ENCODE results near the gene LZTR1. TPM values are rescaled to one million over a fixed set of nuclear protein-coding genes. Genes with fewer than 3 reads are reported as not detected.
A peak's percentile ranks its signal among the peaks of the same experiment; 100 is the strongest.

Gene LZTR1
- total and polyA plus RNA-seq, 10 of the 15 experiments (the other 5 are each of a cell fraction or from before 2014, with no cell fraction given) = 0.82 to 50.3 (median 19.3) TPM

DNA sequence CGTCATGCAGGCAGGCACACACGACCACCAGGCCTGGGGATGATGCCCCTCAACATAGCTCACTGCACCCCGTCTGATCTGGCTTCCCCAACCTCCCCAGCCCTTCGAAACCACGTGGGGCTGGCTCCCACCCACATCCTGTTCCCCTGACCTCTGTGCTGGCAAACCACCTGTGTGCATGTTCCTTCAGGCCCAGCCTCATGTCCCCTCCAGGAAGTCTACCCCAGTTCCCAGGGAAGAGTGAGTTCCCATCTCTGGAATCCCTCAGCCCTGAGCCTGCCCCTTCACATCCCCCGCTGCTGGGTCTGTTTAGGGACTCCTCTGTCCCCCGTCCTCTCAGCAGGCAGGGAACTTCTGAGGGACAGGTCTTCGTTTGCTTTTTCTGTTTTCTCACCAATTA lies 43.2 kb downstream of the LZTR1 start:
- DNase-seq (ENCODE audit: low read depth, low spot score) (no peak), FAIRE-seq (no peak), ATAC-seq (peak; percentile 43; the same call in 2 of the 3 replicates)
- no peak overlapping the region for H3K27ac ChIP-seq (ENCODE audit: control insufficient read depth, insufficient read depth)
- H3K36me3 ChIP-seq (ENCODE audit: control insufficient read depth in 2 of 2, insufficient read depth in 2 of 2, low read length in 1 of 2) = no peaks in the 10 kb centered on the region
- no peak overlapping the region for H3K4me3 ChIP-seq
- SMC1A ChIA-PET (ENCODE audit: uncharacterized antibody, unreplicated experiment) = no interaction called here
- CTCF ChIA-PET = no interaction called here
- no peaks in the 10 kb centered on the region for H3K27me3 ChIP-seq (replicated peaks in 1 of 2; ENCODE audit: control insufficient read depth in 2 of 2, insufficient read depth in 2 of 2, low read length in 1 of 2)
- H4K20me1 ChIP-seq (ENCODE audit: control insufficient read depth, insufficient read depth) = no peaks in the 10 kb centered on the region
- RAD21 ChIA-PET (ENCODE audit: unreplicated experiment) = no interaction called here
- H3K4me1 ChIP-seq (ENCODE audit: control insufficient read depth, insufficient read depth, low read length) = peaks cover 7% of the 10 kb centered on the region
- no peaks in the 10 kb centered on the region for H3K9me3 ChIP-seq (replicated peaks; ENCODE audit: control insufficient read depth, insufficient read depth, low read length)
- TF ChIP-seq POLR2AphosphoS5 (IDR thresholded peaks at IDR 0.05; ENCODE audit: low read length) = no peak
- 0 out of 2 replicates have a peak, but pooled peaks have one; percentile 29 for TF ChIP-seq RUNX3 (IDR thresholded peaks at IDR 0.05; ENCODE audit: low read length)
- TF ChIP-seq, protein P1, sequence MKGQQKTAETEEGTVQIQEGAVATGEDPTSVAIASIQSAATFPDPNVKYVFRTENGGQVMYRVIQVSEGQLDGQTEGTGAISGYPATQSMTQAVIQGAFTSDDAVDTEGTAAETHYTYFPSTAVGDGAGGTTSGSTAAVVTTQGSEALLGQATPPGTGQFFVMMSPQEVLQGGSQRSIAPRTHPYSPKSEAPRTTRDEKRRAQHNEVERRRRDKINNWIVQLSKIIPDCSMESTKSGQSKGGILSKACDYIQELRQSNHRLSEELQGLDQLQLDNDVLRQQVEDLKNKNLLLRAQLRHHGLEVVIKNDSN (IDR thresholded peaks at IDR 0.05; ENCODE audit: borderline replicate concordance, extremely low read length, insufficient read depth, low read depth, low read length) = peak; percentile 75
- no peak for TF ChIP-seq POLR2A (IDR thresholded peaks at IDR 0.05; ENCODE audit: low read depth, low read length)
- TF ChIP-seq TCF12 (IDR thresholded peaks at IDR 0.05; ENCODE audit: low read depth, low read length) = no peak
- H3K79me2 ChIP-seq (ENCODE audit: control insufficient read depth, insufficient read depth, low read length) = no peaks in the 10 kb centered on the region
- H2AFZ ChIP-seq (ENCODE audit: control insufficient read depth, low read depth, low read length) = peak overlapping the region; percentile 59
- no peak overlapping the region for H3K9ac ChIP-seq (ENCODE audit: control insufficient read depth, insufficient read depth, low read length)
- no peak overlapping the region; the same call in 1 of the 2 replicates for H3K4me2 ChIP-seq (ENCODE audit: control insufficient read depth, insufficient read depth)
- 11% methylated on average over 8 of the region's 8 CpGs for WGBS (ENCODE audit: insufficient coverage, insufficient replicate concordance, low lambda C conversion rate, missing lambda C conversion rate)
- POLR2A ChIA-PET = no interaction called here
- no TSS peak for BruUV-seq (replicated peaks)
- intact Hi-C loops (cut with micrococcal nuclease; ENCODE audit: unreplicated experiment) (no loop called here), in situ Hi-C loops (cut with MboI) (no loop called here)

DNA sequence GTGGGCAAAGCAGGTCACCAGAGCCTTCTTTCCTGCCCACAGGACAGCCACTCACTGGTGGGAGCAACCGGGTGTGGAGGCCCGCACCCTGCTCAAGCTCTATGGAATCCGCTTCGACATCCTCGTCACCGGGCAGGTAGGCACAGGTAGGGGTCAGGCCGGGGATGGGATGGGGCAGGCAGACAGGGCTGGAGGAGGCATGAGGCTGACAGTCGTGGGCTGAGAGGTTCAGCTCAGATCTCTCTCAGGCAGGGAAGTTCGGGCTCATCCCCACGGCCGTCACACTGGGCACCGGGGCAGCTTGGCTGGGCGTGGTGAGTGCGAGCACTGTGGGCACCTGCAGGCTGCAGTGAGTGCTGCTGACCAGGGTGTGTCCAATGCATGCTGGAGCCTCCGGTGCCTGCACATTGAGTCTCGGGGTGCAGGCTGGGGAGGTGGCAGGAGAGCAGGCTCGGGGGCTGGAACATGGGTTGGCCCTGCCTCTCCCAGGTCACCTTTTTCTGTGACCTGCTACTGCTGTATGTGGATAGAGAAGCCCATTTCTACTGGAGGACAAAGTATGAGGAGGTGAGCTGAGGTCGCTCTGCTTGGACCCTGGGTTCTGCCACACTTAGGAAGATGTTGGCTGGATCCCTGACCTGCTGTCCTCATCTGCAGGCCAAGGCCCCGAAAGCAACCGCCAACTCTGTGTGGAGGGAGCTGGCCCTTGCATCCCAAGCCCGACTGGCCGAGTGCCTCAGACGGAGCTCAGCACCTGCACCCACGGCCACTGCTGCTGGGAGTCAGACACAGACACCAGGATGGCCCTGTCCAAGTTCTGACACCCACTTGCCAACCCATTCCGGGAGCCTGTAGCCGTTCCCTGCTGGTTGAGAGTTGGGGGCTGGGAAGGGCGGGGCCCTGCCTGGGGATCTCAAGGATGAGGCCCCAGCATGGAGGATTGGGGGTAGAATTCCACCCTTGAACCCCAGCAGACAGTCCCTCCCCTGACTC lies 44.0 kb downstream of the LZTR1 start:
- BruUV-seq (replicated peaks) = no TSS peak
- SMC1A ChIA-PET (ENCODE audit: uncharacterized antibody, unreplicated experiment) = no interaction called here

More for the DNA sequence above, 44.0 kb downstream of the LZTR1 start:
- ChIA-PET CTCF (no interaction called here), RAD21 (ENCODE audit: unreplicated experiment) (no interaction called here), POLR2A (no interaction called here)
- 59% methylated on average over 27 of the region's 27 CpGs for WGBS (ENCODE audit: insufficient coverage, insufficient replicate concordance, low lambda C conversion rate, missing lambda C conversion rate)
- DNase-seq (ENCODE audit: low read depth, low spot score) (no peak), FAIRE-seq (no peak), ATAC-seq (no peak)
- Histone ChIP-seq H3K4me1 (ENCODE audit: control insufficient read depth, insufficient read depth, low read length) (peaks cover 7% of the 10 kb centered on the region), H3K4me2 (ENCODE audit: control insufficient read depth, insufficient read depth) (no peak overlapping the region), H3K4me3 (no peak overlapping the region), H3K36me3 (ENCODE audit: control insufficient read depth in 2 of 2, insufficient read depth in 2 of 2, low read length in 1 of 2) (no peaks in the 10 kb centered on the region), H2AFZ (ENCODE audit: control insufficient read depth, low read depth, low read length) (no peak overlapping the region), H3K9me3 (replicated peaks; ENCODE audit: control insufficient read depth, insufficient read depth, low read length) (no peaks in the 10 kb centered on the region), H3K27me3 (replicated peaks in 1 of 2; ENCODE audit: control insufficient read depth in 2 of 2, insufficient read depth in 2 of 2, low read length in 1 of 2) (no peaks in the 10 kb centered on the region), H3K27ac (ENCODE audit: control insufficient read depth, insufficient read depth) (no peak overlapping the region), H3K79me2 (ENCODE audit: control insufficient read depth, insufficient read depth, low read length) (no peaks in the 10 kb centered on the region), H4K20me1 (ENCODE audit: control insufficient read depth, insufficient read depth) (no peaks in the 10 kb centered on the region), H3K9ac (ENCODE audit: control insufficient read depth, insufficient read depth, low read length) (no peak overlapping the region)
- in situ Hi-C loops (cut with MboI) = no loop called here
- no peak for TF ChIP-seq HDAC2 (IDR thresholded peaks at IDR 0.05)
- TF ChIP-seq SMAD5 (IDR thresholded peaks at IDR 0.05; ENCODE audit: low read depth) = no peak
- TF ChIP-seq, protein P2, sequence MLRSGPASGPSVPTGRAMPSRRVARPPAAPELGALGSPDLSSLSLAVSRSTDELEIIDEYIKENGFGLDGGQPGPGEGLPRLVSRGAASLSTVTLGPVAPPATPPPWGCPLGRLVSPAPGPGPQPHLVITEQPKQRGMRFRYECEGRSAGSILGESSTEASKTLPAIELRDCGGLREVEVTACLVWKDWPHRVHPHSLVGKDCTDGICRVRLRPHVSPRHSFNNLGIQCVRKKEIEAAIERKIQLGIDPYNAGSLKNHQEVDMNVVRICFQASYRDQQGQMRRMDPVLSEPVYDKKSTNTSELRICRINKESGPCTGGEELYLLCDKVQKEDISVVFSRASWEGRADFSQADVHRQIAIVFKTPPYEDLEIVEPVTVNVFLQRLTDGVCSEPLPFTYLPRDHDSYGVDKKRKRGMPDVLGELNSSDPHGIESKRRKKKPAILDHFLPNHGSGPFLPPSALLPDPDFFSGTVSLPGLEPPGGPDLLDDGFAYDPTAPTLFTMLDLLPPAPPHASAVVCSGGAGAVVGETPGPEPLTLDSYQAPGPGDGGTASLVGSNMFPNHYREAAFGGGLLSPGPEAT (IDR thresholded peaks at IDR 0.05; ENCODE audit: low read depth) = no peak
- intact Hi-C loops (cut with micrococcal nuclease; ENCODE audit: unreplicated experiment) = no loop called here
